SK-N-MC (cell line): ENCODE results near the gene BICC1.

ENCODE experiments used
- DNase-seq: peaks from one replicate; pipeline ENCODE4 v3.0.0-alpha.2; 2011; ENCODE audit warnings: low read depth, low spot score
- H3K27ac ChIP-seq: fragments of 200-600 bp; sonication (generic); 2 replicates; pipeline ENCODE4 v1.5.1; 2016; ENCODE audit warnings: mixed run types
- H3K36me3 ChIP-seq: fragments of 200-600 bp; sonication (generic); 2 replicates; pipeline ENCODE4 v1.6.1; 2017; ENCODE audit warnings: antibody characterized with exemption, low read length, mixed read lengths; ENCODE audit not compliant: insufficient read depth
- H3K4me3 ChIP-seq: fragments of 200-600 bp; sonication (generic); 2 replicates; pipeline ENCODE4 v1.5.1; 2016
- H3K9ac ChIP-seq: fragments of 200-600 bp; sonication (generic); 2 replicates; pipeline ENCODE4 v1.8.0; 2017; ENCODE audit warnings: mixed run types, mixed read lengths; ENCODE audit not compliant: insufficient read length
- H3K9me3 ChIP-seq: fragments of 200-600 bp; sonication (generic); 2 replicates; pipeline ENCODE4 v1.6.1; 2017; ENCODE audit warnings: low read depth, mild to moderate bottlenecking, antibody characterized with exemption, low read length, moderate library complexity, mixed read lengths
- EZH2 ChIP-seq: fragments of 200-600 bp; sonication (generic); IDR thresholded peaks from one replicate; pipeline ENCODE4 v1.6.1; 2017; ENCODE audit warnings: antibody characterized with exemption
- FOXP2 ChIP-seq: optimal IDR thresholded peaks from 2 replicates; pipeline ENCODE3; 2011; ENCODE audit warnings: mild to moderate bottlenecking, moderate library complexity; ENCODE audit not compliant: insufficient read depth; ENCODE audit errors: extremely low read length, control extremely low read depth
- POLR2AphosphoS5 ChIP-seq: IDR thresholded peaks from 2 replicates; pipeline ENCODE4 v1.6.1; 2012; ENCODE audit warnings: mild to moderate bottlenecking, low read depth, low read length, borderline replicate concordance

Gene BICC1

DNA sequence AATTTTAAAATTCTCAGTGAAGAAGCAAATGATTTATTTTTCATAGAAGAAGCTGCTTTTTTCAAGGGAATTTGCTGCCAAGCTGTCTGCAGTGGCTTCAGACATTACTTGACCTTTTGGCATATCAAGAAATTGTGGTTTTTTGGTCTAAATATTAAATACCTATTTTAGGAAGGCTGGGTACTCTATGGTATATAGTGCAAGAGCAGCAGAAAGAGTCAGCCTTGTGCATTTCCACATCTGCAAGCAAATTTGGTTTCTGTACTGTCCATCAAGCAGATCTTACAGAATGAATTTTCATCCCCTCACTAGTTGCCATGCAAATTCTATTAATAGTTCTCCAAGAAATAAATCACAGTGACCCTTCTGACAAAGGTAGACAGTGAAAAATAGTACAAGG, 222.0 kb downstream of the BICC1 start:
- TF ChIP-seq EZH2 (no peak), FOXP2 (no peak), POLR2AphosphoS5 (no peak)
- Histone ChIP-seq H3K27ac (no peak overlapping the region), H3K4me3 (no peak overlapping the region)

GRCh38 chr10:58735087-58735486, 222.4 kb downstream of the BICC1 start:
- Histone ChIP-seq H3K27ac (no peak overlapping the region), H3K4me3 (no peak overlapping the region), H3K9ac (no peak overlapping the region), H3K9me3 (no peaks in the 10 kb centered on the region), H3K36me3 (no peaks in the 10 kb centered on the region)
- DNase-seq, result no peak
- TF ChIP-seq FOXP2 (no peak), EZH2 (no peak), POLR2AphosphoS5 (no peak)

More for the DNA sequence above, 222.0 kb downstream of the BICC1 start:
- Histone ChIP-seq H3K9ac (no peak overlapping the region), H3K36me3 (no peaks in the 10 kb centered on the region), H3K9me3 (no peaks in the 10 kb centered on the region)
- DNase-seq, result no peak

- no peak overlapping the region for H3K27ac ChIP-seq
These were observed 228.1 kb downstream of the BICC1 start for GRCh38 chr10:58740620-58741369.

GRCh38 chr10:58741673-58742072, 229.0 kb downstream of the BICC1 start:
- no peak overlapping the region for H3K4me3 ChIP-seq
- no peak overlapping the region for H3K27ac ChIP-seq
- TF ChIP-seq POLR2AphosphoS5, result no peak
- TF ChIP-seq EZH2, result no peak
- no peak for TF ChIP-seq FOXP2
- H3K9me3 ChIP-seq, result no peaks in the 10 kb centered on the region
- H3K36me3 ChIP-seq, result no peaks in the 10 kb centered on the region
- no peak overlapping the region for H3K9ac ChIP-seq
- DNase-seq, result no peak

More at GRCh38 chr10:58740620-58741369, 228.1 kb downstream of the BICC1 start:
- Histone ChIP-seq H3K9ac (no peak overlapping the region), H3K4me3 (no peak overlapping the region), H3K9me3 (no peaks in the 10 kb centered on the region), H3K36me3 (no peaks in the 10 kb centered on the region)
- DNase-seq, result no peak
- TF ChIP-seq FOXP2 (no peak), EZH2 (no peak), POLR2AphosphoS5 (no peak)

DNA sequence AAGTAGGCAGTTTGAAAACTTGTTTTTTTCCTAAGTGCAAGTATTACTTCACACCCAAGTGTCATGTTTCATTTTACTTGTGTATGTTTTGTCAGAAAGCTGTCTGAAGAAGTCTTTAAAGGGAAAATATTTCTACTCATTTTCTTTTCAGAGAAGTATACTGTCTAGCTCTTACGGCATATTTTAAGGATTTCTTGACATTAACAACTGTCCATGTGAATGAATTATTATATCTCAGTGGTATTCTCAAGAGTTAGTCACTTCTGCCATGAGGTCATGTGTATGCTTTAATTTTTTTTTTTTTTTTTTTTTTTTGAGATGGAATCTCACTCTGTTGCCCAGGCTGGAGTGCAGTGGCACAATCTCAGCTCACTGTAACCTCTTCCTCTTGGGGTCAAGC, 229.5 kb downstream of the BICC1 start:
- no peak for TF ChIP-seq EZH2
- no peak for TF ChIP-seq FOXP2
- TF ChIP-seq POLR2AphosphoS5, result no peak
- H3K27ac ChIP-seq, result no peak overlapping the region
- H3K9me3 ChIP-seq, result no peaks in the 10 kb centered on the region
- no peak overlapping the region for H3K4me3 ChIP-seq
- DNase-seq, result no peak
- no peak overlapping the region for H3K9ac ChIP-seq
- H3K36me3 ChIP-seq, result no peaks in the 10 kb centered on the region

GRCh38 chr10:58743466-58744115, 230.9 kb downstream of the BICC1 start:
- no peak overlapping the region for H3K9ac ChIP-seq
- no peaks in the 10 kb centered on the region for H3K36me3 ChIP-seq
- no peaks in the 10 kb centered on the region for H3K9me3 ChIP-seq
- H3K4me3 ChIP-seq, result no peak overlapping the region
- no peak overlapping the region for H3K27ac ChIP-seq
- no peak for TF ChIP-seq FOXP2
- no peak for DNase-seq

- Histone ChIP-seq H3K36me3 (no peaks in the 10 kb centered on the region), H3K9ac (no peak overlapping the region), H3K9me3 (no peaks in the 10 kb centered on the region), H3K27ac (no peak overlapping the region), H3K4me3 (no peak overlapping the region)
- DNase-seq, result no peak
- TF ChIP-seq POLR2AphosphoS5 (no peak), EZH2 (no peak), FOXP2 (no peak)
These were observed 234.0 kb downstream of the BICC1 start for GRCh38 chr10:58746474-58747185.

- TF ChIP-seq FOXP2 (no peak), POLR2AphosphoS5 (no peak), EZH2 (no peak)
- Histone ChIP-seq H3K4me3 (no peak overlapping the region), H3K36me3 (no peaks in the 10 kb centered on the region), H3K27ac (no peak overlapping the region), H3K9ac (no peak overlapping the region), H3K9me3 (no peaks in the 10 kb centered on the region)
- DNase-seq, result no peak
These were observed 235.0 kb downstream of the BICC1 start for GRCh38 chr10:58747687-58748086.
